ENCODE results near the gene DLEC1. TPM values are rescaled to one million over a fixed set of nuclear protein-coding genes. Genes with fewer than 3 reads are reported as not detected.

DLEC1 gene
- total and polyA plus RNA-seq, 2 experiments from 2014 or later = 0.31 to 0.66 TPM

GRCh38 chr3:38110314-38111050, 71.5 kb downstream of the DLEC1 start:
- DNase-seq (ENCODE audit: low spot score) = no peak
- Mint-ChIP-seq H3K9me3 (peaks cover 4% of the 10 kb centered on the region; the same call in 1 of the 3 replicates), H3K4me1 (no peaks in the 10 kb centered on the region), H3K27ac (no peak overlapping the region), H3K4me3 (no peak overlapping the region), H3K27me3 (ENCODE audit: insufficient read depth, low read depth, poor library complexity) (peaks cover 9% of the 10 kb centered on the region), H3K36me3 (ENCODE audit: low read depth) (no peaks in the 10 kb centered on the region)
- Histone ChIP-seq H3K9me2 (ENCODE audit: insufficient read depth) (no peaks in the 10 kb centered on the region), H4K20me1 (replicated peaks; ENCODE audit: insufficient read depth) (no peaks in the 10 kb centered on the region; the same call in 1 of the 2 replicates), H3K4me1 (ENCODE audit: insufficient read depth) (no peaks in the 10 kb centered on the region), H3K79me2 (replicated peaks; ENCODE audit: insufficient read depth) (no peaks in the 10 kb centered on the region), H3F3A (replicated peaks; ENCODE audit: low read depth) (no peaks in the 10 kb centered on the region), H3K27me3 (ENCODE audit: insufficient read depth) (no peaks in the 10 kb centered on the region), H3K36me3 (ENCODE audit: insufficient read depth) (no peaks in the 10 kb centered on the region), H2AFZ (no peak overlapping the region), H3K4me2 (no peak overlapping the region), H3K27ac (ENCODE audit: low read depth) (no peak overlapping the region), H3K4me3 (no peak overlapping the region)
- no peak for ATAC-seq
- TF ChIP-seq REST (IDR thresholded peaks at IDR 0.05; ENCODE audit: unreplicated experiment) (no peak), CREB1 (CRISPR knock-in tag; IDR thresholded peaks at IDR 0.05; ENCODE audit: low read depth) (no peak), STAT1 (IDR thresholded peaks at IDR 0.05; ENCODE audit: unreplicated experiment) (no peak), ZNF114 (CRISPR knock-in tag; IDR thresholded peaks at IDR 0.05) (no peak), POLR2AphosphoS5 (IDR thresholded peaks at IDR 0.05; ENCODE audit: low read depth) (no peak), ZNF331 (CRISPR knock-in tag; IDR thresholded peaks at IDR 0.05; ENCODE audit: low read depth) (no peak), ETS1 (IDR thresholded peaks at IDR 0.05) (no peak), JUNB (IDR thresholded peaks at IDR 0.05; ENCODE audit: unreplicated experiment) (no peak), EZH2 (IDR thresholded peaks at IDR 0.05; ENCODE audit: low read depth, unreplicated experiment) (no peak), CTCF (conservative IDR thresholded peaks at IDR 0.05; ENCODE audit: low read depth in 2 of 2) (no peak), EZH2phosphoT487 (IDR thresholded peaks at IDR 0.05; ENCODE audit: unreplicated experiment) (no peak), ZNF462 (CRISPR knock-in tag; IDR thresholded peaks at IDR 0.05) (no peak), NANOG (IDR thresholded peaks at IDR 0.05; ENCODE audit: borderline replicate concordance) (no peak)

All from GM23338 (cell line).